HepG2 (cell line): ENCODE data around the gene CCDC80. TPM values are rescaled to one million over a fixed set of nuclear protein-coding genes. Genes with fewer than 3 reads are reported as not detected.

Experiments
- BRD4 ChIP-seq: sonication (generic); formaldehyde crosslinking; IDR thresholded peaks from 2 replicates; pipeline ENCODE4 v1.4.0; 2020; ENCODE audit warnings: missing genetic modification reagents
- HIVEP1 ChIP-seq: sonication (generic); formaldehyde crosslinking; IDR thresholded peaks from 2 replicates; pipeline ENCODE4 v1.4.0; 2020; ENCODE audit warnings: mild to moderate bottlenecking, missing genetic modification reagents
- HNRNPH1 ChIP-seq: fragments of 200-400 bp; formaldehyde crosslinking; optimal IDR thresholded peaks from 2 replicates; pipeline ENCODE3; 2017; ENCODE audit warnings: mild to moderate bottlenecking, low read depth, low read length
- IRX3 ChIP-seq: sonication (generic); formaldehyde crosslinking; IDR thresholded peaks from 2 replicates; pipeline ENCODE4 v1.8.1; 2023; ENCODE audit warnings: mild to moderate bottlenecking, low read depth, missing genetic modification reagents, borderline replicate concordance
- KLF15 ChIP-seq: sonication (generic); formaldehyde crosslinking; IDR thresholded peaks from 2 replicates; pipeline ENCODE4 v1.8.1; 2023; ENCODE audit warnings: borderline replicate concordance, mild to moderate bottlenecking, inconsistent platforms, missing genetic modification reagents, mixed read lengths
- KLF9 ChIP-seq: IDR thresholded peaks from 2 replicates; pipeline ENCODE4 v1.6.1; 2016; ENCODE audit warnings: low read depth
- MNT ChIP-seq: fragments of 450-650 bp; IDR thresholded peaks from 2 replicates; pipeline ENCODE4 v1.6.1; 2016
- NCOA2 ChIP-seq: sonication (generic); formaldehyde crosslinking; IDR thresholded peaks from 2 replicates; pipeline ENCODE4 v1.8.0; 2022; ENCODE audit warnings: inconsistent platforms
- PAWR ChIP-seq: sonication (generic); formaldehyde crosslinking; IDR thresholded peaks from 2 replicates; pipeline ENCODE4 v1.4.0; 2020; ENCODE audit warnings: missing genetic modification reagents, mild to moderate bottlenecking, borderline replicate concordance
- RXRB ChIP-seq: IDR thresholded peaks from 2 replicates; pipeline ENCODE4 v1.6.1; 2016; ENCODE audit warnings: borderline replicate concordance, missing genetic modification reagents, missing compliant biosample characterization
- SAFB2 ChIP-seq: sonication (generic); formaldehyde crosslinking; IDR thresholded peaks from 2 replicates; pipeline ENCODE4 v1.5.1; 2020; ENCODE audit warnings: missing genetic modification reagents, low read depth, mild to moderate bottlenecking, borderline replicate concordance
- SP4 ChIP-seq: sonication (generic); formaldehyde crosslinking; IDR thresholded peaks from 2 replicates; pipeline ENCODE4 v1.8.1; 2023; ENCODE audit warnings: mild to moderate bottlenecking, missing genetic modification reagents
- TAF1 ChIP-seq: sonication (generic); formaldehyde crosslinking; IDR thresholded peaks from 2 replicates; pipeline ENCODE4 v1.4.0; 2020; ENCODE audit warnings: missing genetic modification reagents
- U2AF1 ChIP-seq: fragments of 200-400 bp; formaldehyde crosslinking; optimal IDR thresholded peaks from 2 replicates; pipeline ENCODE3; 2017; ENCODE audit warnings: mild to moderate bottlenecking, low read depth, low read length
- ZBTB44 ChIP-seq: sonication (generic); formaldehyde crosslinking; IDR thresholded peaks from 2 replicates; pipeline ENCODE4 v1.4.0; 2020; ENCODE audit warnings: missing genetic modification reagents
- ZFY ChIP-seq: sonication (generic); formaldehyde crosslinking; IDR thresholded peaks from 2 replicates; pipeline ENCODE4 v1.4.0; 2020; ENCODE audit warnings: missing genetic modification reagents
- ZIK1 ChIP-seq: sonication (generic); formaldehyde crosslinking; IDR thresholded peaks from 2 replicates; pipeline ENCODE4 v1.5.0; 2020; ENCODE audit warnings: mild to moderate bottlenecking, low read depth, missing genetic modification reagents, borderline replicate concordance
- ZKSCAN8 ChIP-seq: IDR thresholded peaks from 2 replicates; pipeline ENCODE4 v1.6.1; 2016; ENCODE audit warnings: borderline replicate concordance, missing genetic modification reagents, missing compliant biosample characterization
- ZNF256 ChIP-seq: sonication (generic); formaldehyde crosslinking; conservative IDR thresholded peaks from 2 replicates; pipeline ENCODE4 v1.4.0; 2020; ENCODE audit warnings: missing genetic modification reagents
- ZNF281 ChIP-seq: sonication (generic); formaldehyde crosslinking; IDR thresholded peaks from 2 replicates; pipeline ENCODE4 v1.4.0; 2020; ENCODE audit warnings: missing genetic modification reagents, borderline replicate concordance
- ZNF343 ChIP-seq: sonication (generic); formaldehyde crosslinking; IDR thresholded peaks from 2 replicates; pipeline ENCODE4 v1.4.0; 2020; ENCODE audit warnings: mild to moderate bottlenecking, missing genetic modification reagents
- ZNF44 ChIP-seq: sonication (generic); formaldehyde crosslinking; IDR thresholded peaks from 2 replicates; pipeline ENCODE4 v1.5.1; 2020; ENCODE audit warnings: mild to moderate bottlenecking, missing genetic modification reagents
- ZNF597 ChIP-seq: sonication (generic); formaldehyde crosslinking; IDR thresholded peaks from 2 replicates; pipeline ENCODE4 v1.5.0; 2020; ENCODE audit warnings: missing genetic modification reagents
- ZNF773 ChIP-seq: sonication (generic); formaldehyde crosslinking; IDR thresholded peaks from 2 replicates; pipeline ENCODE4 v1.4.0; 2020; ENCODE audit warnings: missing genetic modification reagents, borderline replicate concordance
- polyA plus RNA-seq, 8 experiments: library from polyadenylated mRNA; depleted of rRNA in 3 of 8; stranded (reverse) in 7 of 8; unstranded in 1 of 8; fragments of >200 nt; fragmentation: Illumina TruSeq in 4 of 8; extraction: Trizol in 4 of 8; gene quantifications; 2 replicates each; pipeline versions ENCODE4 v1.2.1 to v1.2.3, GENCODE V29; 2011 to 2016; ENCODE audit warnings: low read depth in 4 of 8, missing spikeins in 1 of 8, mixed read lengths in 1 of 8; ENCODE audit not compliant: insufficient read depth in 1 of 8
- total RNA-seq, 5 experiments: library from RNA; depleted of rRNA; stranded (reverse); fragments of >200 nt; fragmentation: Illumina TruSeq; extraction: Trizol; gene quantifications; 2 replicates each; pipeline ENCODE4 v1.2.3, GENCODE V29; 2016; ENCODE audit warnings: low read depth in 1 of 5

The CCDC80 gene
- total and polyA plus RNA-seq, 2 of the 13 experiments (the other 11 are each of a cell fraction or from before 2014, with no cell fraction given), result not detected

- TF ChIP-seq ZNF281 (CRISPR knock-in tag) (peak; percentile 62; the same call in 1 of the 2 replicates), ZNF597 (CRISPR knock-in tag) (no peak), ZKSCAN8 (CRISPR knock-in tag) (no peak; the same call in 1 of the 2 replicates), ZNF343 (CRISPR knock-in tag) (no peak), KLF9 (CRISPR knock-in tag) (no peak; the same call in 1 of the 2 replicates), ZFY (CRISPR knock-in tag) (peak; percentile 58; the same call in 1 of the 2 replicates), HNRNPH1 (no peak), ZNF773 (CRISPR knock-in tag) (no peak), IRX3 (CRISPR knock-in tag) (no peak), BRD4 (CRISPR knock-in tag) (no peak), ZNF256 (no peak), SAFB2 (no peak), MNT (peak; percentile 92), ZBTB44 (CRISPR knock-in tag) (no peak), U2AF1 (no peak), KLF15 (CRISPR knock-in tag) (no peak), PAWR (CRISPR knock-in tag) (no peak), ZNF44 (CRISPR knock-in tag) (peak; percentile 50; the same call in 1 of the 2 replicates), SP4 (peak; percentile 92), HIVEP1 (CRISPR knock-in tag) (peak; percentile 72), NCOA2 (CRISPR knock-in tag) (no peak; the same call in 1 of the 2 replicates), RXRB (CRISPR knock-in tag) (peak; percentile 50), TAF1 (CRISPR knock-in tag) (peak; percentile 79), ZIK1 (CRISPR knock-in tag) (no peak)
Measured at GRCh38 chr3:112561734-112562529, 79.0 kb downstream of the CCDC80 start, which contains the start of the genes ATG3 and SLC35A5 (continued).
